ENCODE measurements around the gene LCP2.

LCP2 gene

DNA sequence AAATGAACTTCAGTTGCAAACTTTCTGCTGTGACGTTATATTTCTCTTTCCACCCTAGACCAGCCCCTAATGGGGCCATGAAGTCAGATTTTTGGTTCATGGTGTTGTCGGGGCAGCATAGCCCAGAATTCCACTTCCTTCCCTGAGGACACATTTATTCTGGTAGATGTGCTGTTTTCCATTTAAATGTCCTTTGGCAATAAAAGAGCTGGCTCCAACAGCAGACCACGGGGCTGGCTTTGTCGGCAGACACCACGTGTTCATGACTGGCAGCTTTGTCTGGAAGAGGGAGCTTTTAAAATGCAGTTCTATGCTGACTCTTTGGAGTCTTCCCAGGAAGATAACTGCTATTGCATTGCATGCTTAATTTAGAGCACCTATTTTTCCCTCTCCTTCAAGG, 17.6 kb upstream of the LCP2 start:
- DNase-seq: no peak

DNA sequence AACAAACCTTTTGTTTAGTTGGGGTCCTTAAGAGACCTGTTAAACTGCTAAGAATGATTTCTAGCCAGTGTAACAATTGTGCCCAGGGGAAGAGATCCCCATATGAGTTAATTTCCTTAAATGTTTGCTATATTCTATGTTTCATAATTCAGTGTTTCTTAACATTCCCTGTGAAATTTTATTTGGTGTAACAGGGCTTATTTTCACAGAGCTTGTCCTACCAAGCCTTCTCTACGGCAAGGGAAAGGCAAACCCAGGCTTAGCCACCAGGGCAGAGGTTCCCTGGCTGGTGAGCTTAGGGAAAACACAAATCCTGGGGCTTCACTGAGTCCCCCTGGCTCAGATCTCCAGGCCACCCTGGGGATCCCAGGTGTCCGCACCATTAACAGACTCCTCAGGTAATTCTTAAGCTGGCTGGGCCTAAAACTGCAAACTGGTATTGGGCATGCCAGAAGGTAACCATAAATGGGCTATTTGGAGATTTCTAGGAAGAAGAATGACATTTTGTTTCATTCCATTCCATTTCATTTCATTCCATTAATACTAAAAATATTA, 17.0 kb upstream of the LCP2 start:
- DNase-seq: no peak

DNA sequence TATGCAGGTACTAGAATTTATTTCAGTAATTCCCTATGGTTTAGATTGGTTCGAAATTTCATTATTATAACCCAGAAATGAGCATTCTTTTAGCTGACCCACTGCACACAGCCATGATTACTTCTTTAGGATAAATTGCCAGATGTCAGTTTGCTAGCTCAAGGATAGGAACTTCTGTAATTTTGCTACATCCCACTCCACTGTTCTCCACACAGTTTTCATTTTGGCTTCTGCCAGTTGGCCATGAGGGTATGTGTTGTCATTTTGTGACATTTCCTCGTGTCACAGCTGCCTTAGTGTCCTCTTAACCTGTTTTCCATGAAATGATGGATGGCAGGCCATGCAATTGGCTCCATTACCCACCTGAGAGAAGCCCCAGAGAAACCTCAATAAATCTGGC, 16.2 kb upstream of the LCP2 start:
- no peak for DNase-seq

DNA sequence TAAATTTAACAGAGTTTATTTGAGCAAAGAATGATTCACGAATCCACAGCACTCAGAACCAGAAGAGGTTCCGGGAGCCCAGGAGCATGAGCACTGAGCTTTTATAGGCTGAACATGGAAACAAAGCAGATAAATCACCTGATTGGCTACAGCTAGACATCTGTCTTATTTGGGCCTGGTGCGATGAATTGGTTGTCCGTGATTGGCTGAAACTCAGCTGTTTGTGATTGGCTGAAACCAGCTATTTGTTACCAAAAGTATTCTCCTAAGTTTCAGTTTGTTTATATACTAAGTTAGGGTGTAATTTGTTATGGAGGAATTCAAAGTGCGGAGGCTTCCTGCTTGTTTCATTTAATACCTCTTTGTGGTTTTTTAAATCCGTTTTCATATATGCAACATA, 15.8 kb upstream of the LCP2 start:
- peak in 5 of 6 experiments; percentile 45 to 69 (median 64) for DNase-seq

DNA sequence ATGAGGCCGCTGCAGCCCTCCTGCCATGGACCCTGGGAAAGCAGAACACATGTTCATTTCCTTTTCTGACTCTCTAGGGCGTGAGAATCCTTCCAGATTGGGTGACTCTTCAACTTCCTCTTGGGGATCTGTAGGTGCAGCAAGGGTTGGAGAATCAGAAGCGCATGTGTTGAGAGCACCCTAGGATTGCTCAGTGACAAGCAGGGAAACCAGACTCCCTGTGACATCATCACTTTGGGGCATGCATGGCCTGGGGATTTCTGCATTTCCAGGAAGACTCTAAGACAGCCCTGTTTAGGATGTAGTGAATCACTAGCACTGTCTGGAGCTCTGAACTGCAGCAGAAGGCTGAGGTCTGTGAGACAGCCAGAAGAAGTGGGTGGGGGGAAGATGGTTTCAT, 15.1 kb upstream of the LCP2 start:
- peak in 4 of 6 experiments; percentile 13 to 70 (median 48) for DNase-seq

DNA sequence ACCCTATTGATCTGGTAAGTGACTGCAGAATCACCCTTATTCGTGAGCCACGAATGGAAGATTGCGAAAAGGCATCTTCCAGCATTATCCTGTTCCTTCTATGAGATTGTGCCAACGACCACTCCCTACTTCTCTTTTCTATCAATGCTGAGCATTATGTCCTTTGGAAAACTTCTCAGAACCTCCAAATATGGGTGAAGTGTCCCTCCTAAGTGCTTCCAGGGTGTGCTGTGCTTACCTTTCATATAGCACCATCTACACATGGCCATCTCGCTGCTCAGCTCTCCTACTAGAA, 14.7 kb upstream of the LCP2 start:
- DNase-seq: no peak

DNA sequence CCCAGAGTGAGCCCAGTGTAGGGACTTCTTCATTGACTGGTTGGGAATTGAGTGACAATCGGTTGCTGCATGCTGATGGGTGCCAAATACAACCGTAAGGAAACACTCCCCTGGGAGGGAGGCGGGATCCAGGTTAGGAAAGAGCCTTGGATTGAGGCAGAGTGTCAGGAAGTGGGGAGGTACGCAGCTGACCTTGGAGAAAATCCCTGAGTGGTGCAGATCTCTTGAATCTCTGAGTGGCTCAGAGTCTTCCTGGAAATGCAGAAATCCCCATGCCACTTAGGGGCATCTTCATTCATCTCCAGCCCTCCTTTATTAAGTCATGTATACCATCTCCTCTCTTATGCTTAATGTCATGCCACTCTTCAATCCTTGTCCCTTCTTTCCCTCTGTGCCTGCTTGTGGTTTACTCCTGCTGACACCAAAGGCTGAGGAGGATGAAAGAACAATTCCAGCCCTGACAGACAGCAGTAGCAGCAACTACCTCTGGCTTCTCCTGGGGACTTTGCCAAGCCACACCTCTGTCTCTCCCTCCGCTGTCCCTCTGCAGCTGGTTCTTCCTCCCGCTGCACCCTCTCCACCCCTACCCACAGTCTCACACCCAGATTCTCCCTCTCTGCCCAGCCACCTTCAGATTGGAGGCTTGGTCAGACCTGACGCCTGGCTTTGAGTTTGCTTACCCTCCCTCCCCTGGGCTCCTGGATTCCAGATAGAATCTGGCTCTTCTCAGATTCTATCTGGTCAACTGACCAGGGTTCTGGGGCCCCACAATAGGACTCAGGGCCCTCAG, 14.1 kb upstream of the LCP2 start:
- no peak for DNase-seq

DNA sequence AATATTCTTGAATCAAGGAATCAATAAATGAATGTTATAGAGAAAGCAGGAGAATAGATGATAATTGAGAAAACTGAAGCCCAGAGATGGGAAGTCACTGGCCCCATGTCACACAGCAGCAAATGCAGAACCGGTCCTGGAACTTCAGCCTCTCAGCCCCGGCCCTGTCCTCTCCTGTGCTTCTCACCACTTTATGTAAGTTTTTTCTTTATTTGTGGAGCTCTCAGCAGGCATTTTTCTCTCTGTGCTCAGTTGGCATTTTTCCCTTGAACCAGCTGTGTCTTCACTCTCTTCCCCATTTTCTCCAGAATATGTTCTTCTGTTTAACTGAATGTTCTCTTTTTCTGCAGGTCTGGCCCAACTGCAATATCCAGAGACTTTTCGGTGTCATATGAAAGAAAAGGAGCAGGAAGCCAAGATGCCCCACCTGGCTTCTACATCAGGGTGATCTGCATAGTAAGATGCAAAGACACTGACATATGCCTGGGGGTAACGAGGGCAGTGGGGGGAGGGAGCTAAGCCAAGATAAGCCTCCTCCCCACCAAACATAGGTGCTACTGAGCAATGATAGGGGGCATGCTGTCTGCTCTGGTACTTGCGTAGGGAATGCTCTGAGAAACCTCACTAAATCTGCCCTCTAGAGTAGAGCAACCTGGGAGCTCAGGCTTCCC, 12.8 kb upstream of the LCP2 start:
- DNase-seq: no peak

DNA sequence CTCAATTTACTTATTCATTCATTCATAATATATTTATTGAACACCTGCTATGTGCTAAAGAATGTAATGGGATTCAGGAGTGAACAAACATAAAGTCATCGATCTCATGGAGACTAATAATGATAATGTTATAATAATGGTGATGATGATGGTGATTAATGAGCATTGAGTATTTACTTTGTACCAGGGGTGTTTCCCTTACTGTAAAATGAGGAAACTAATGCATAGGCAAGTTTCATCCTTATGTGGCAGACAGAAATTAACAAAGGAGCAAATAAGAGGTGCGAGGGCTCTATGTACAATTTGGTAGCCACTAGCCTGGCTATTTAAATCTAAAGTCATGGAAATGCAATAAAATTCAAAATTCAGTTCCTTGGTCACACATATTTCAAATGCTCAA, 11.1 kb upstream of the LCP2 start:
- no peak for DNase-seq

DNA sequence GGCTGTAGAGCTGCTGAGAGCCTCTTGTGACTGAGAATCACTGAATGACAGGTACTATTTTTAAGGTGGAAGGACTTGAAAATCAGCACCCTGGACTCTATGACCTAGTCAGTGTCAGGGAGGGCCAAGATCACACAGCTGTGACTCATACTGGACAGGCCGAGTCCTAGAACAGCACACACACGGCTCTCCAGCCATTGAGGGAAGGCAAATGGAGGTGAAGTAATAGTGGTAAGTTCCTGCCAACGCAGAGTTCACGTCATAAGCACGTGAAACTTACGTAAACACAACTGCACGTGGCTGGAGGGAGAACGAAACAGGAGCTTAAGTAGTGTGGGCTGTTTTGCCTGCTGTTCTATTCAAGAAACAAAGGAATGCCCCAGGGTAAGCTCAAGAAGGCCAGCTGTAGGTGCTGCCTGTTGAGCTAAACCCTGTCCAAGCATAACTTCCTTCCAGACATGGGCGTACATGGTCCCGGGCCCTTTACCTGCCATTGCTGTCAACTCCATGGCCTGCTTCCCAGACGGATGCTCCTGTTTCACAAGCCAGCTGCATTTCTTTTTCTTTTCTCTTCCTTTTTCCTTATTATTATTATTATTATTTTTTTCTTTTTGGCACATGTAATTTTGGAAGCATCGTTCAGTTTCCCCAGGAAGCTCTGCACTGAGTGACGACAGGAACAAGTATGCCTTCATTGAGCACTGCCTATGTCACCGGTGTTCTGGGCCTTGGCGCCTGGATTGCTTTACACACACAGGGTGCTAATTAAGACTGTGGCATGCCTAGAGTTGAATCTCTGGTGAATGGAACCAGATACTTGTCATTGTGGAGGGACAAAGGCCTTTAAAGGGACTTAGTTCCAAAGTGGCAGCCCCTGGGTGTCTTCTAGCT, 10.2 kb upstream of the LCP2 start:
- no peak for DNase-seq

DNA sequence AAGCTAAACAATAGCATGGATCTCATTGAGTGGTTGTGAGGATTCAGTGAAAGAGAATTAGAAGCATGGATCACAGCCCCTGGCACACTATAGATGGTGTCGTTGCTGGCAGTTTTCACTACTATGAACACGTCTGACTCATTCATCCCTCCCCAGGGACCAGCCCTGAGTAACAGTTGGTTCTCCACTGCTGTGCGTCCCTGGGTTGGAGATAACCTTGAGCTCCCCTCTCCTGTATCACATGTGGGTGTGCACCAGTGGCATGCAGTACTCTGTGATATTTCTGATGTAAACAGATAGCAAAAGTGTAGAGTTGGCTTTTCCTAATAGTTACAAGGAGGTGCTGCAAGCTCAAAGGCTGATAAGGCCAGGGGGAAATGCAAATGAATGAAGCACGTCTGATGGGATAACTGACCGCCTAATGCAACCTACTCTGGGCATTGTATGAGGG, 8.8 kb upstream of the LCP2 start:
- no peak for DNase-seq

DNA sequence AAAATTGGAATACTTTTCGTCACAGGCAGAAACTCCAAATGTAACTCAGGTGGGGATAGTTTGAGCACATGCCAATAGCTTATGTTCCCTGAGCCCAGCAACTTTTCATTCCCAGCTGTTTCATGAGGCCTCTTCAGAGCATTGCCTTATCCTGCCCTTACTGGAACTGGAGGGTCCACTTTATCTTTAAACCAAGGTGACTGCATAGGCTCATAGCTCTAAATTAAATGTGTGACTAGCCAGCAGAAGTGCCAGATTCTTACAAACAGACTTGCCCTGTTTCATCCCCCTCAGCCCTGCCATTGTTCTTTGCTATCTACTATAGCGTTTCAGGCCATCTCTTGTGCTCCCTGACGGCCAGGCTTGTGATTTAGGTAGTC, 8.1 kb upstream of the LCP2 start:
- no peak for DNase-seq

DNA sequence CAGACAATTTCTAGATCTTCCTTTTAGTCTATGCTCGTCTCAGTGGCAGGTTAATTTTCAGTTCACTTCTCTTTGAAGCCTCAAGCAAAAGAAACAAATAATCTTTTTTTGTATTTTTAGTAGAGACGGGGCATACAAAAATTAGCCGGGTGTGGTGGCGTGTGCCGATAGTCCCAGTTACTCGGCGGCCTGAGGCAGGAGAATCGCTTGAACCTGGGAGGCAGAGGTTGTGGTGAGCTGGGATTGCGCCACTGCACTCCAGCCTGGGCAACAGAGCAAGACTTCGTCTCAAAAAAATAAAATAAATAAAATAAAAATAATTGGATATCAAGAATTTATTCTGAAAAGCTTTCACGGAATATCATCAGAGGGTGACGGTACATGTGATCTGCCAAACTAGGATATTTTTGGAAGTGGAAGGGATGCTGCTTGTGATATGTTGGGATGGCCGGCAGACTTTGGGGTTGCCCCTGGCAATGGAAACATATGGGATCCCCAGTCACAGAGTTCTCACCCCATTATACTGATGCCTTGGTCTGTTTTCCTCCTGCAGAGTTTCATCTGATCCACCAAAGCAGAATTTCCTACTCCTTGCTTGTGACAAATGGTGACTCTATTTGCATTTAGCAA, 7.6 kb upstream of the LCP2 start:
- no peak for DNase-seq

DNA sequence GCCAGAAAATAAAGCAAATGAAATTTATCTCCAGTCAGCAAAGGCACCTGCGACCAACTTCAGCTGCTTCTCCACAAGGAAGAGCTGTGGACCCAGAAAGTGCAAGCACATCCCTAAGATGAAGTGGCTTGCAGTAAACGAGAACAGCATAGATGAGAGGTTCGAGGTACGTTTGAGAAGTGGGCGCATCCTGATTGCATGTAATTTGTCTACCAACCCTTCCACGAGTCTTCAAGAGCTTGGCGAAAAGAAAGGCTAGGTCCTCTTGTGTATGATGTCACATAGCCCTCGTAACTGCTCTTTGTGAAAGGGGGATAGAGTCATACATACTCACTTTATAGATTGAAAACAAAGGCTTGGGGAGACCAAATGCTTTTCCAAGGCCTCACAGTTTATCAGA, 6.0 kb upstream of the LCP2 start:
- DNase-seq: no peak

DNA sequence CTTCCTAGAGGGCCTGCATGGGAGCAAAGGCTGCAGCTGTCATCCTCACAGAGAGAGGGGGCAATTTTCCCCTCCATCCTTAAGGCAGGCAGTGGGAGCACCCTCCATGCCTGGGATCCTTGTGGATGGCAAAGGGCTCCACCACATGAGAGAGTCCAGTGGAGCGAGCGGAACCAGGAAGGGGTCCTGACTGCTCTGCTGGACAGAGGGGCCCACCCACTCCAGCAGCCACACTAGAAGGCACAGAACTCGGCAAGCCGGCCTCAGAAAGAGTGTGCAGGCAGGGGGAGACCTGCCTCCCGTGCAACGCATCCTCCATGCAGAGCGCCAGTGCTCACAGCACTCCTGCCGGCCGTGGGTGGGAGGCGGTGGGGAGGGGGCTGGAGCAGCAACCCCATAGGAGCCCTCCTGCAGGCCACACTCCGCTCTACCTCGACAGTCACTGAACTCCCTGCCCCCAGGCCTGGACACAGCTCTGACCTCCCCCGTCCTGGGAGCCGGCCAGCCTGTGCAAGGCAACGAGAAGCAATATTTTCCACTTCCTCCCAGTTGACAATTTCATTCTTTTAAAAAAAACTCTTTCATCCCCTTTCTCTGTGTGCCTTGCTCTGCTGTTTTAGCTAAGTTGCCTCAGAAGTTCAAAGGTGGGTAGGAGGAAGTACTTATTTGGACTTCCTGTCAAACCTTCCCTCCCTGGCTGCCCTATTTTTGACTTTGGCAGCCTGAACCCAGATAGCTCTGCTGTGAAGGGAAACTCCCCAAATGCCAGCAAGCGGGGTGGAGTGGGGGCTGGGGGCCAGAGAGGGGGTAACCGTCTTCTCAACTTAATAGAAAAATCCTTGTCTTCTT, 5.3 kb upstream of the LCP2 start:
- DNase-seq: peak; percentile 70 to 88 (median 80)

DNA sequence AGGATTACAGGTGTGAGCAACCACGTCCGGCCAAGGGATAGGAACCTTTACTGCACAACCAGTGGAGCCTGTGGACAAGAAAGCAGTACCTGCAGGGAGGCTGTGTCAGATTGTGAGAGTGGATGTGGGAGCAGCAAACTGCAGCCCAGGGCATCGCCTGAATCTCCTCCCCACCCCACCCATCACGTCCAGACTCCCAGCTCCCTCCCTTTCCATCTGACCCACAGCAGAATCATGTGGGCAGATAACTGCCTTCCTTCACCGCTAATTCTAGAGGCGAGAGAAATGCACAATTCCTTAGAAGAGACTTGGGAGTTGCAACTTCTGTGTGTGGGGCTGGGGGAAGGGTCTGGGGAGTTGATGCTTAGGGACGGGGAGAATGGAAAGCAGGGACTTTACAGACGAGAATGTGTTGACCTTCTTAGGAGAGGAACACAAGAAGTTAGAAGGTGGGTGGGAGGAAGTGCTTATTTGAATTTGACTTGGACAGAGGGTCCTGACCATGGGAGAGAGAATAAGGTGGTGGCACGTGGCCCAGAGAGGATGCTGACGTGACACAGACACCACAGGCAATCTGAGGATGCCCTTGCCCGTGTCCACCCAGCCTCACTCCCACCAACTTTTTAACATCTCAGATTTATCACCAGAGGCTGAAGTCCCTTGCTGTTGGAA, 4.5 kb upstream of the LCP2 start:
- no peak for DNase-seq

DNA sequence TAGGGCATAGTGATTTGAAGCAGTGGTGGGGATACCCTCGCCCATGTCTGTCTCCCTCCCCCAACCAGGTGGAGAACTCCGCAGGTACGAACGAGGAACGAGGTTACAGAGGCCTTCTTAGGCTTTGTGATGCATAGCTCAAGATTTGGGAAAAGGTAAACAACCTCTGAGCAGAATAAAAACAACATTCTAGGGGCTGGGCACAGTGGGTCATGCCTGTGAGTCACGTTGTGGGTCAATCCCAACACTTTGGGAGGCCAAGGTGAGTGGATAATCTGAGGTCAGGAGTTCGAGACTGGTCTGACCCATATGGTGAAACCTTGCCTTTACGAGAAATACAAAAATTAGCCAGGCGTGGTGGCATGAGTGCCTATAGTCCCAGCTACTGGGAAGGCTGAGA, 3.6 kb upstream of the LCP2 start:
- DNase-seq: no peak

DNA sequence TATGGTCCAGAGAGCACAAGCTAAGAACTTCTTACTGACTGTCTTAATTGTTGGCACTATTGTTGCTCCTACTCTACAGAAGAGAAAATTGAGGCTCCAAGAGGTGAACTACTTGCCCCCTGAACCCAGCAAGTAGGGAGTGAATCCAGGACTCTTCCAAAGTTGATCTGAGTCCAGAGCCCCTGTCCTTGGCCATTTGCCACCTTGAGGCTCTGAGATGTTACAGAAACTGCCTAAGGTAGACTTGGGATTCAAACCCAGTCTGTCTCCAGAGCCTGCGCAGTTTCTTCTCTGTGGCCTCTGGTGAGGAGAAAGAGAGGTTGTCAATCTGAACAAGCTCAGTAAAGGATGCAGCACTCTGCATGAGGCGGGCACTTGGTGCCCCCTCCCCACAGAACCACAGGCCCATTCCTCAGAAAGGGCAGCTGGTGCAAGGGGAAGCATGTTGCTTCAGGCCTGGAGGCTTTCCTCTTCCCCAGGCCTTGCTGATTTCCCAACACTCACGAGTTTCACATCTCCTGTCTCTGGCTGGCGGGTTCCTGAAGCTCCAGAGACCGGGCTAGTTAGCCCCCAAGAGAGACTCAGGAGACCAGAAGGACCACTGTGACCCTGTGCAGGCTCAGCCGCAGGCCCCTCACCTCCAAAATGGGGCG, 2.9 kb upstream of the LCP2 start:
- DNase-seq: no peak

DNA sequence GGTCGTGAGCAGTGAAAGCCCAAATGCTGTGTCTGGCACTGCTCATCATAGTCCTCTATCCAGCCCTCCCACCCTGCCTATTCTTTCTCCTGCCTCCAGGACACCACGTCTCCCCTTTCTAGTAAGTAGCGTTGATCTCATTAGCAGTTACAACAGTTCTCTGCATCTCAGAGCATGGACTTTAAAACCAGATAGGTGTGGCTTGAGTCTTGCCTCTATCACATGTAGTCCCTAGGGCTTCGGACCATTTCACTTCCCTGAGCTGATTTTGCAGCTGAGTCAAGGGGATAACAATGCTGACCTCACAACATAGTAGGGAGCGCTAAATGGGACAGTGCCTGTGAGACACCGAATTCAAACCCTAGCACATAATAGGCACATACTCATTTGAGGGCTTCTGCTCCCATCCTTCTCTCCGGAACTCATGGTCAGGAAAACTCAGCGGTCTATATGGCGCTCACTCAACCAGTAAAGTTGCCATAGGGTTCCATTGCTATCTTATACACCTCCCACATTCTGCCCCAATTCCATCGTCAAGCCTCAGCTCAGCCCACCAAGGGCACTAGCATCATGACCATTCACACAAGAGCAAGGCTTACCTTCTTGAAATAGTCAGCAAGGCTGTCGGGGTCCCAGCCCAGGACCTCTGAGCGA, 515 bp downstream of the LCP2 start:
- DNase-seq: no peak

All from stimulated activated naive CD4-positive, alpha-beta T cell (primary cell).